Stimulated activated naive CD4-positive, alpha-beta T cell treated with Interleukin-2 at 50 U/mL for 16 hours (primary cell): ENCODE results near the gene IMMT.
"Not testable (repeated sequence)": the region's sequence is repeated elsewhere in the genome, so short reads cannot be mapped to it uniquely, and the experiment has no call there.

Experiments
- DNase-seq: peaks from one replicate; lab custom pipeline; 2025; lab: John Stamatoyannopoulos, UW

The IMMT gene

GRCh38 chr2:86226070-86226469 lies 30.8 kb upstream of the IMMT start:
- DNase-seq, result no peak

DNA sequence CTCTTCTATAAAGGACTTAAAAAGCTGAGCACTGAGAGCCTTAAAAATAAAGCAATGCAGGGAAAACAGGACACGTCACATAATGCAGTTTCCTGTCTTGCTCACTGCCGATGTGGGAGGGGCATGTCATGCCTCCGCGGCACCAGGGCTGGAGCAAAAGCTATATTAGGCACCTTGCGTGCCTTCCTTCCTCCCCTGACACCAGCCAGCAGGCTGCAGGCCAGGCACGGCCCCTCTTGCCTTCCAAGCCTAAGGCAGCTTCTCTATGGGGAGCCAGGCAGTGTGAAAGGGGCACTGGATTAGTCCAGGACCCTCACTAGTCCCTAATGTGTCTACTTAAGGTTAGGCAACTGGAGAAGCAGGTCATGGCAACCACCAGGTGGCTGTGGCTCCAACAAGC lies 30.3 kb upstream of the IMMT start:
- peak; percentile 29 for DNase-seq

GRCh38 chr2:86224645-86225355 lies 29.5 kb upstream of the IMMT start:
- no peak for DNase-seq

GRCh38 chr2:86223927-86224560 lies 28.8 kb upstream of the IMMT start:
- no peak for DNase-seq

- DNase-seq, result no peak
Measured at GRCh38 chr2:86223140-86223926, 28.1 kb upstream of the IMMT start.

- peak; percentile 18 for DNase-seq
Measured at GRCh38 chr2:86221066-86221684, 25.9 kb upstream of the IMMT start.

DNA sequence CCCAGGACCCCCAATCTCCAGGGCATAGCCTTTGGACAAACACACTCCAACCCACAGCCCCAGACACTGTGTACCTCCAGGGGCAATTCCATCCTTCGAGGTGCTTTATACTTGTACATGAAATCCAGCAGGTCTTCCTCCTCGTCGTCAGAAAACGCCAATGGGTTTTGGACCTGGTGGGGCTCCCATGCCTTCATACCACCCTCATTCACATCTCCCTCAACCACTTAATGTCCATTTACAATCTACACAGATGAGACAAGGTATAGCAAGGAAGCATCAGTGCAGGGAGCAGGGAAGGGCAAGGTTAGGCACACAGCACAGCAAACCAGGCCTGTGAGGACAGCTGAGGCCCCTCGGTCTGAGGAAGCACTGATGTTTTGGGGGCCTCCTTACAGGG lies 24.6 kb upstream of the IMMT start:
- no peak for DNase-seq

DNA sequence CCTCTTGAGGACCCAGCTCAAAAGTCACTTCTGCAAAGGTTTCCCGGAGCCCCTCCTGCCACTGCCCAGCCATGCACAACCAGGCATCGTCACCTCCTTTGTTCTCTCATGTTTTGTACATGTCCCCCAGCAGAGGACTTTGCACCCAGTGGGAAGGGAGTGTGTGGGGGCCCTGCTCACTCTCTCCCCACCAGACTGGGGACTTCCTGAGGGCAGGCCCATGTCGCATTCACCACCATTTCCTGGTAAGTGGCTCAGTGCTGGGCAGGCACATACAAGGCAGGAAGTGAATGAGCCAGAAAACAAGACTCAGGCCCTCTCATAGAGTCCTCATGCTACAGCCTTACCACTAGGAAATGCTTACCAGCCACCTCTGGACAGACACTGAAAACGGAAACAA lies 22.9 kb upstream of the IMMT start:
- DNase-seq, result no peak

DNA sequence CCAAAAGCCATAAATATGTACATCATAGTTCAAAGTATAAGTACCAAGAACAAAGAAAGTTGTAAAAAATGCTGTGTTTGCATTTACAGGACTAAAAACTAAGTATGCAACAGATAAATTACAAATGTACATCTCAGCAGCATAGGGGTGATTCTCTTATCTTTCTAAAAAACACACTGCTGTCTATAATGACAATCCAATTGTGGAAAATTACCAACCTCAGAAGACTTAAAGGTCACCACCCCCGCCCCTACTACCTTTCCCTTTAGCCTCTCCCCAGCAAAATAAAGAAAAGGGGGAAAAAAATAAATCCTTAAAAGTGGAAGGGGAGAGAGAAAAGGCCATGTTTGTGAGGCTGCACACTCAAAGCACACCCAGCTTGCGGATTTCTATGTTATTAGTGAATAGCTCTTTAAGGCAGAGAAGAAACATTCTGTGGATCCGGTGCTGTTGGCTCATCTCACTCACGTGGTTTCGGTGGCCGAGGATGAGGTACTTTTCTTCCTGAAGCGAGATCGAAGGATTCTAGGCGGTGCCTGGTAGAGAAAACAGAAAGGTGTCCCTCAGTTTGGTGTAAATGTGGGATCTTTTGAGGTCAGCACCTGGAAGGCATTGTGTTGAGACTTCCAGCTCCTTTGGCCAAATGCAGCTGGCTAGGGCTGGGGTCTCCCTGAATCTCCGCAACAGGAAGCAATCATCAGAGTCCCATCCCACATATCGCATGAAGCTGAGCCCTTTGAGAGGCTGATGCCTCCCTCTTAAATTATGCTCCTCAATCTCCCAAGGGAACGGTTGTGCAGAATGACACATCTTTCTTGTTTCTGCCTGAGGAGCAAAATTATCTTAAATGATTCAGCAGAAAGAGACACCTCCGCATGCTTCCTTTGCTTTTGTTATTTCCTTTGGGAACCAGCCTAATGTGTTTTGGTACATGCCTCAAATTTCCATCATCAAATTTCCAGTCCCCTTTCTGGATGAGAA lies 21.6 kb upstream of the IMMT start:
- no peak for DNase-seq

DNA sequence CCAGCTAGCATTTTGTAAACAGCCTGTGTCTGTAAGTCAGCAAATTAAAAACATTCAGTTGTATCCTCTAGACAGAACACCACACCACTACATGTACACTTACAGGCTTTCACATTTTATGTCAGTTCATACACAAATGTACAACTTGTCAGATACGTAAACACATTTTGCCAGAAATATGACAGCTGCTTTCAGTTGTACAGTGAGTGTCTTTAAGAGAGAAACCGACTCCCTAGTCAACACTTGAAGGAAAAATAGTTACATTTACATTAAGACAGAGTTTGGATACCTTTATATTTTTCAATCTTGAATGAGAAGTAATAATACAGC lies 19.2 kb upstream of the IMMT start:
- no peak for DNase-seq

DNA sequence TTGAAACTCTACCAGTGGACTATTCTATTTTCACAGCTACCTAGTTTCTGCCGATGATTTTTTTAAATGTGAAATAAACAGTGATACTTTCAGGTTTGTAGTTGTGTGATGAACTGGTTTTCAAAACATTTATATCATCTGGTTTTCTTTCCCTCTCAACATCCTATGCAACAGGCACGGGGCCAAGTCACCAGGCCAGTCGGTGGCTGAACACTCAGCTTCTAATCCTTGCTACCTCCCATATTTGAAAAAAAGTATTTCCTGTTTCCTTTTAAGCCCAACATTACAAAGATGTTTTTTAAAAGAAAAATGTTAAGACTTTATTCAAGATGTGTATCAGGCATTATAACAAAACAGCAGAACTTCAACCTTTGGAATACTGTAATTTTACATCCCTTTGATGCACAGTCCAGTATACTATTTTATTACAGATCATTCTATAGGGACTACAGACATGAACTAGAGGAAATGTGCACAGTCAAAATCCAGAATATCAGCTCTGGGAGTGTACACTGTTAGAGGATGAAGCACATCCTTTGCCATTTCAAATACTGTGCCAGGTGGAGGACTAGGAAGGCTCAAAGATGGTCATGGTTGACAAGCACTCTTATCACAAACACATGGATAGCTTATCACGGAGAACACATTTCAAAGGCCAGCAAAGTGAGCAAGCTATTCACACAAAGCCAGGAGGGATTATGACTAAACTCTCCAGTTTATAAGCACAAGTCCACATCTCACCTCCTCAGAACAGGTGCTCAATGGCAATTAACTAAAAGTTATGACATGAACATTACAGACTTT lies 18.6 kb upstream of the IMMT start:
- no peak for DNase-seq

DNA sequence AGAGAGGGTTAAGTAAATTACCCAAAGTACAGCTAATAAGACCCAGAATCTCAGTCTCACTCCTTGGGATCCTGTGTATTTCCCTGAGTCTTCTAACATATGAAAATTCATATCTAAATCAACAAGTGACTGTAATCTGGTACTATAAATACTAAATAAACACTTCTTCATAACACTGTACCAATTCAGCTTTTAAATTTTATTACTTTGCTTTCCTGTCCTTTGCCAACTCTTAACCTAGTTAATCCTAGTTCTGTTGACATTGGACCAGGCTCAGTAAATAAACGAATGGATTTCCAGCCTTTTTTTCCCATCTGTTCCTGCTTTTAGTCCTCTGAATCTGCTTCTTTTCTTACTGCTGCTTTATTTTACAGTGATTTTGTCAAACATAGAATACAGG lies 17.8 kb upstream of the IMMT start:
- no peak for DNase-seq

- DNase-seq, result no peak
Measured at GRCh38 chr2:86211796-86212188, 16.5 kb upstream of the IMMT start.

GRCh38 chr2:86211033-86211795 lies 16.0 kb upstream of the IMMT start:
- no peak for DNase-seq

GRCh38 chr2:86204458-86204857 lies 9.2 kb upstream of the IMMT start:
- no peak for DNase-seq

GRCh38 chr2:86203614-86204013 lies 8.4 kb upstream of the IMMT start:
- DNase-seq, result no peak

- no peak for DNase-seq
Measured at GRCh38 chr2:86202702-86203101, 7.4 kb upstream of the IMMT start.

- no peak for DNase-seq
Measured at GRCh38 chr2:86202336-86202692, 7.1 kb upstream of the IMMT start.

DNA sequence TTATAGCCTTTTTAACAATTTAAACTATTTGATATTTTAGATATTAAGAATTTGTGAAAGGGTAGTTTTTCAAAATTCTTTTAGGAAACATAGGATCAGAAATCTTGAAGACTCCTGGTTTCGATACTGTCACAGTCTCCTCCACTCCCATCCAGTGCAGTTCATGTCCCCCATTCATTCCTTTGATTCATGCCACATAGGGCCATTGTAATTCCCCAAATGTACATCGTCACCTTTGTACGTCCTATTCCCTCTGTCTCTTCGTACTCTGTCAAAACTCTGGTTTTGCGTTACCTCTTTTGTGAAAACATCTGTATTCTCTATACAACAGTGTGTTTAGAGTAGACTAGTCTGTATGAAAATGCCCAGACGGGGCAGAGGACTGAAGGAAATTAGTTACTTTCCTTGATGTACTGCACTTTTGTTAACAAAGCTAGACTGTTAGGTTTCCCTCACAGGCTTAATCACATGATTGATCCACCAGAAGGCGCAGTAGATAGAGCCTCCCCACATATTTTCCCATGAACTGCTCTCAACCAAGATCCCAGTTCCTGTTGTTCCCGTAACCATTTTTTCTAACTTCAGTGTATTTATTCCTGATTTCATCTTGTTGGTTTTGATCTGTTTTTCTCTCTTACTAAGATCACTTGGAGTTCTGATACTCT lies 6.5 kb upstream of the IMMT start:
- no peak for DNase-seq

DNA sequence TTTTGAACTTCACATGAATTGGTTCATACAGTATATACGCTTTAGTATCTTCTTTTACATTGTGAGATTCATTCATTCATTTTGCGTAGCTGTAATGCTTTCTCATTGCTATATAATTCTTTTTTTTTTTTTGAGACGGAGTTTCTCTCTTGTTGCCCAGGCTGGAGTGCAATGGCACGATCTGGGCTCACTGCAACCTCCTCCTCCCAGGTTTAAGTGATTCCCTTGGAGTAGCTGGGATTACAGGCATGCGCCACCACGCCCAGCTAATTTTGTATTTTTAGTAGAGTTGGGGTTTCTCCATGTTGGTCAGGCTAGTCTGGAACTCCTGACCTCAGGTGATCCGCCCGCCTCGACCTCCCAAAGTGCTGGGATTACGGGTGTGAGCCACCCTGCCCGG lies 5.3 kb upstream of the IMMT start:
- DNase-seq, result not testable (repeated sequence)
